HEK293 (cell line): ENCODE results near the gene CXCL14.

Source experiments
- CTCF ChIA-PET: fragments of 350-600 bp; formaldehyde crosslinking; extraction: SDS; loops from one replicate; lab custom pipeline; 2021; ENCODE audit warnings: antibody characterized with exemption; lab: Yijun Ruan, JAX
- POLR2A ChIA-PET: fragments of 300-600 bp; formaldehyde crosslinking; extraction: SDS; loops from one replicate; lab custom pipeline; 2020; ENCODE audit warnings: antibody characterized with exemption, inconsistent platforms; lab: Yijun Ruan, JAX
- H3K27ac ChIP-seq: fragments of 200-500 bp; sonication (Bioruptor generic); 2 replicates; pipeline ENCODE4 v1.5.1; 2014; ENCODE audit warnings: low read depth, low read length, control low read depth, inconsistent platforms; ENCODE audit errors: extremely low read depth
- H3K36me3 ChIP-seq, 2 experiments: fragments of 200-500 bp in 1 of 2; sonication (Bioruptor generic) in 1 of 2; 1 replicate in 1 of 2; 2 replicates in 1 of 2; pipeline ENCODE4 v1.5.1; 2014 to 2017; ENCODE audit warnings: inconsistent platforms in 2 of 2, low read length in 2 of 2; ENCODE audit not compliant: control insufficient read depth in 2 of 2, insufficient read depth in 1 of 2
- H3K4me1 ChIP-seq: fragments of 200-500 bp; sonication (Bioruptor generic); 2 replicates; pipeline ENCODE4 v1.5.1; 2014; ENCODE audit warnings: mild to moderate bottlenecking, low read length, inconsistent platforms; ENCODE audit not compliant: control insufficient read depth, insufficient read depth
- H3K4me3 ChIP-seq: 2 replicates; pipeline ENCODE4 v1.5.1; 2011; ENCODE audit warnings: low read depth, mild to moderate bottlenecking, control low read depth, low read length, moderate library complexity
- H3K9me3 ChIP-seq: fragments of 200-500 bp; sonication (Bioruptor generic); 2 replicates; pipeline ENCODE4 v1.5.1; 2014; ENCODE audit warnings: low read depth, low read length, inconsistent platforms; ENCODE audit not compliant: control insufficient read depth, insufficient read depth
- BCL6B ChIP-seq: fragments of 450-650 bp; formaldehyde crosslinking; IDR thresholded peaks from 2 replicates; pipeline ENCODE4 v1.5.1; 2017; ENCODE audit warnings: missing biosample characterization, missing genetic modification characterization
- GLIS2 ChIP-seq: fragments of 450-650 bp; formaldehyde crosslinking; IDR thresholded peaks from 2 replicates; pipeline ENCODE4 v1.5.1; 2016; ENCODE audit warnings: missing biosample characterization, missing genetic modification characterization
- PRDM1 ChIP-seq: fragments of 450-650 bp; formaldehyde crosslinking; IDR thresholded peaks from 2 replicates; pipeline ENCODE4; 2016; ENCODE audit warnings: missing biosample characterization, missing genetic modification characterization
- PRDM2 ChIP-seq: fragments of 450-650 bp; formaldehyde crosslinking; IDR thresholded peaks from 2 replicates; pipeline ENCODE4 v1.5.1; 2016; ENCODE audit warnings: missing biosample characterization, missing genetic modification characterization, borderline replicate concordance
- SP7 ChIP-seq: fragments of 450-650 bp; formaldehyde crosslinking; IDR thresholded peaks from 2 replicates; pipeline ENCODE4 v1.5.1; 2016; ENCODE audit warnings: missing biosample characterization, missing genetic modification characterization
- ZBTB49 ChIP-seq: fragments of 450-650 bp; formaldehyde crosslinking; IDR thresholded peaks from 2 replicates; pipeline ENCODE4 v1.5.1; 2016; ENCODE audit warnings: missing biosample characterization, missing genetic modification characterization, low read depth
- ZNF114 ChIP-seq: fragments of 450-650 bp; formaldehyde crosslinking; IDR thresholded peaks from 2 replicates; pipeline ENCODE4 v1.5.0; 2017; ENCODE audit warnings: missing biosample characterization, missing genetic modification characterization
- ZNF132 ChIP-seq: fragments of 450-650 bp; formaldehyde crosslinking; IDR thresholded peaks from 2 replicates; pipeline ENCODE4 v1.5.1; 2017; ENCODE audit warnings: missing biosample characterization, missing genetic modification characterization, borderline replicate concordance
- ZNF174 ChIP-seq: fragments of 450-650 bp; formaldehyde crosslinking; IDR thresholded peaks from 2 replicates; pipeline ENCODE4 v1.5.0; 2017; ENCODE audit warnings: missing biosample characterization, mild to moderate bottlenecking, missing genetic modification characterization
- ZNF221 ChIP-seq: fragments of 450-650 bp; formaldehyde crosslinking; IDR thresholded peaks from 2 replicates; pipeline ENCODE4 v1.5.1; 2017; ENCODE audit warnings: missing biosample characterization, missing genetic modification characterization, borderline replicate concordance
- ZNF391 ChIP-seq: fragments of 450-650 bp; formaldehyde crosslinking; IDR thresholded peaks from 2 replicates; pipeline ENCODE4 v1.5.1; 2016; ENCODE audit warnings: low read depth, missing biosample characterization, missing genetic modification characterization, borderline replicate concordance
- ZNF514 ChIP-seq: fragments of 450-650 bp; formaldehyde crosslinking; IDR thresholded peaks from 2 replicates; pipeline ENCODE4 v1.5.1; 2016; ENCODE audit warnings: missing biosample characterization, missing genetic modification characterization
- ZNF544 ChIP-seq: fragments of 450-650 bp; formaldehyde crosslinking; IDR thresholded peaks from 2 replicates; pipeline ENCODE4 v1.5.0; 2017; ENCODE audit warnings: missing biosample characterization, missing genetic modification characterization
- ZNF600 ChIP-seq: fragments of 450-650 bp; formaldehyde crosslinking; IDR thresholded peaks from 2 replicates; pipeline ENCODE4 v1.5.1; 2016; ENCODE audit warnings: missing biosample characterization, missing genetic modification characterization
- ZNF629 ChIP-seq: fragments of 450-650 bp; formaldehyde crosslinking; IDR thresholded peaks from 2 replicates; pipeline ENCODE4 v1.5.1; 2017; ENCODE audit warnings: missing biosample characterization, missing genetic modification characterization
- ZNF654 ChIP-seq: fragments of 450-650 bp; formaldehyde crosslinking; IDR thresholded peaks from 2 replicates; pipeline ENCODE4 v1.5.1; 2016; ENCODE audit warnings: low read depth, missing biosample characterization, missing genetic modification characterization
- ZNF707 ChIP-seq: fragments of 450-650 bp; formaldehyde crosslinking; IDR thresholded peaks from 2 replicates; pipeline ENCODE4 v1.5.1; 2016; ENCODE audit warnings: missing biosample characterization, missing genetic modification characterization
- ZXDB ChIP-seq: fragments of 450-650 bp; formaldehyde crosslinking; IDR thresholded peaks from 2 replicates; pipeline ENCODE4 v1.5.1; 2016; ENCODE audit warnings: missing biosample characterization, missing genetic modification characterization
- TF ChIP-seq, protein P1 (sequence below): fragments of 450-650 bp; formaldehyde crosslinking; IDR thresholded peaks from 2 replicates; pipeline ENCODE4 v1.5.1; 2016; ENCODE audit warnings: missing biosample characterization, missing genetic modification characterization
- TF ChIP-seq, protein P2 (sequence below): fragments of 450-650 bp; formaldehyde crosslinking; IDR thresholded peaks from 2 replicates; pipeline ENCODE4 v1.5.1; 2016; ENCODE audit warnings: missing biosample characterization, missing genetic modification characterization

The CXCL14 gene

GRCh38 chr5:135598691-135599395 lies 20.1 kb upstream of the CXCL14 start:
- CTCF ChIA-PET = interaction anchor here (1.3 kb wide), 1 partner anchor 33 kb away, joined by 3 read pairs; no protein-coding TSS in a partner anchor
- Histone ChIP-seq H3K36me3 (no peaks in the 10 kb centered on the region), H3K4me3 (no peak overlapping the region), H3K27ac (no peak overlapping the region), H3K4me1 (no peaks in the 10 kb centered on the region), H3K9me3 (no peaks in the 10 kb centered on the region)
- POLR2A ChIA-PET = no interaction called here
- TF ChIP-seq SP7 (tag by site-specific recombination) = no peak
- TF ChIP-seq GLIS2 (tag by site-specific recombination) = no peak
- TF ChIP-seq PRDM1 = no peak
- no peak for TF ChIP-seq BCL6B (tag by site-specific recombination)
- no peak for TF ChIP-seq ZXDB (tag by site-specific recombination)
- no peak for TF ChIP-seq ZNF600 (tag by site-specific recombination)
- TF ChIP-seq ZNF629 (tag by site-specific recombination) = no peak
- TF ChIP-seq ZNF514 (tag by site-specific recombination) = no peak
- no peak for TF ChIP-seq ZNF544 (tag by site-specific recombination)
- TF ChIP-seq, protein P1, sequence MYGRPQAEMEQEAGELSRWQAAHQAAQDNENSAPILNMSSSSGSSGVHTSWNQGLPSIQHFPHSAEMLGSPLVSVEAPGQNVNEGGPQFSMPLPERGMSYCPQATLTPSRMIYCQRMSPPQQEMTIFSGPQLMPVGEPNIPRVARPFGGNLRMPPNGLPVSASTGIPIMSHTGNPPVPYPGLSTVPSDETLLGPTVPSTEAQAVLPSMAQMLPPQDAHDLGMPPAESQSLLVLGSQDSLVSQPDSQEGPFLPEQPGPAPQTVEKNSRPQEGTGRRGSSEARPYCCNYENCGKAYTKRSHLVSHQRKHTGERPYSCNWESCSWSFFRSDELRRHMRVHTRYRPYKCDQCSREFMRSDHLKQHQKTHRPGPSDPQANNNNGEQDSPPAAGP (tag by site-specific recombination) = no peak
- TF ChIP-seq ZBTB49 (tag by site-specific recombination) = no peak
- TF ChIP-seq ZNF174 (tag by site-specific recombination) = no peak
- TF ChIP-seq, protein P2, sequence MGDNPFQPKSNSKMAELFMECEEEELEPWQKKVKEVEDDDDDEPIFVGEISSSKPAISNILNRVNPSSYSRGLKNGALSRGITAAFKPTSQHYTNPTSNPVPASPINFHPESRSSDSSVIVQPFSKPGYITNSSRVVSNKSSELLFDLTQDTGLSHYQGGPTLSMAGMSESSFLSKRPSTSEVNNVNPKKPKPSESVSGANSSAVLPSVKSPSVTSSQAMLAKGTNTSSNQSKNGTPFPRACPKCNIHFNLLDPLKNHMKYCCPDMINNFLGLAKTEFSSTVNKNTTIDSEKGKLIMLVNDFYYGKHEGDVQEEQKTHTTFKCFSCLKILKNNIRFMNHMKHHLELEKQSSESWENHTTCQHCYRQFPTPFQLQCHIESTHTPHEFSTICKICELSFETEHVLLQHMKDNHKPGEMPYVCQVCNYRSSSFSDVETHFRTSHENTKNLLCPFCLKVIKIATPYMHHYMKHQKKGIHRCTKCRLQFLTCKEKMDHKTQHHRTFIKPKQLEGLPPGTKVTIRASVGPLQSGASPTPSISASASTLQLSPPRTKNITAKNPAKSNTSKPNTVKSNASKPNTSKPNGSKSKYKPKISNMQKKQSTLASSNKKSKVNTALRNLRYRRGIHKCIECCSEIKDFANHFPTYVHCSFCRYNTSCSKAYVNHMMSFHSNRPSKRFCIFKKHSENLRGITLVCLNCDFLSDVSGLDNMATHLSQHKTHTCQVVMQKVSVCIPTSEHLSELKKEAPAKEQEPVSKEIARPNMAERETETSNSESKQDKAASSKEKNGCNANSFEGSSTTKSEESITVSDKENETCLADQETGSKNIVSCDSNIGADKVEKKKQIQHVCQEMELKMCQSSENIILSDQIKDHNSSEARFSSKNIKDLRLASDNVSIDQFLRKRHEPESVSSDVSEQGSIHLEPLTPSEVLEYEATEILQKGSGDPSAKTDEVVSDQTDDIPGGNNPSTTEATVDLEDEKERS (tag by site-specific recombination) = no peak
- no peak for TF ChIP-seq PRDM2 (tag by site-specific recombination)
- no peak for TF ChIP-seq ZNF707 (tag by site-specific recombination)
- no peak for TF ChIP-seq ZNF114
- no peak for TF ChIP-seq ZNF391 (tag by site-specific recombination)
- TF ChIP-seq ZNF654 = no peak
- TF ChIP-seq ZNF132 (tag by site-specific recombination) = no peak
- TF ChIP-seq ZNF221 (tag by site-specific recombination) = no peak
